GM12873 (cell line): Measurements from ENCODE around the gene VPS11.

ENCODE experiments used
- CTCF ChIP-seq: IDR thresholded peaks from 2 replicates; pipeline ENCODE4 v1.5.1; 2012; ENCODE audit warnings: low read depth, mild to moderate bottlenecking, moderate library complexity, low read length, control low read depth; ENCODE audit not compliant: insufficient read depth; ENCODE audit errors: missing control alignments

The VPS11 gene

GRCh38 chr11:119121811-119122124 is 54.1 kb downstream of the VPS11 start:
- no peak for TF ChIP-seq CTCF

- TF ChIP-seq CTCF: no peak
Measured at GRCh38 chr11:119125821-119126220, 58.2 kb downstream of the VPS11 start.

- no peak for TF ChIP-seq CTCF
Measured at GRCh38 chr11:119126675-119127268, 59.2 kb downstream of the VPS11 start.

GRCh38 chr11:119130662-119131061 is 63.0 kb downstream of the VPS11 start:
- no peak for TF ChIP-seq CTCF
